Measurements from ENCODE around the gene LMF1. TPM values are rescaled to one million over a fixed set of nuclear protein-coding genes. Genes with fewer than 3 reads are reported as not detected.

LMF1 gene
- 15.6 and 16.2 TPM in 2 replicates for total RNA-seq (2014; rRNA removed; shearing (Covaris generic))
- polyA plus RNA-seq (2014; cell fraction: nucleus; rRNA removed), result 21.2 and 32.6 TPM in 2 replicates

- DNase-seq (ENCODE audit: extremely low read depth, low read depth), result peak; percentile 91
Measured at GRCh38 chr16:970766-971581, at the start of gene LMF1. Gene LMF1 (minus strand): TSS chr16:970984. CDS start chr16:970980, 4 bp downstream.

- DNase-seq (ENCODE audit: extremely low read depth, low read depth), result no peak
Measured at GRCh38 chr16:1020091-1020399, 49.3 kb upstream of the LMF1 start.

DNA sequence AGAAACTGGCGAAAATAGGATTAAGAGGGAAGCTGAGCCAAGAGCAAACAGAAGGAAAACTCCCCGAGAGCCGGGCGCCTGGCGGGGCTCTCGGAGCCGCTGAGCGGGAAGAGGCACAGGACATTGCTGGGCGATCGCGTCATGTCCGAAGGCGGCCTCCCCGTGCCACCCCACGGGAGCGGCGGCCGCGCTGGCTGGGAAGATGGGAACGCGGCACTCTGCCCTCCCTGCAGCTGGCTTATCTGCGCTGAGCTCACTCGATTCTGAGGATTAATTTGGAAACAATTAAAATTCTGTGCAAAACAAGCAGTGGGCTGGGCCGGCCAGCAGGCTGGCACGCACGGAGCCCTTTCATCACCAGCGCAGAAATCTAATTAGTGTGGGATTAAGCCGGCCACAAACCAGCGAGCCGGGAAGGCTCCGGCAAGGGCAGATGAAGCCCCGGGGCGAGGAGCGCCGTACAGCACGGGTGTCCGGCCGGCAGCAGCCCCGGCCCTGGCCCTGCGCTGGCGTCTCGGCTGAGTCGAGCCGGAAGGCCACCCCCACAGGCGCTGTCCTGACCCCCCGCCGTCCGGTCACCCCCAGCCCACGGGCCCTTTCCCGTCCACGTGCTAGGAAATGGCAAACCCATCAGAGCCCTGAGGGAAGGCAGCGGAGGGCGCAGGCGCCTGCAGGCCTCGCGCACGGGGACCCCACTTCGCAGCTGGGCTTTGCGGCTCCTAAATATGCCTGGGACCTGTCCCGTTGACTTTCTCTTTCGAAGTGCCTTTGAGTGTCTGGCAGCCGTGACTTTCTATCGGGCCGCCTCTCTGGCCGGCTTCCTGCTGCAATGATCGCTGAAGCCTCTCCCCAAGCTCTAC is 48.7 kb upstream of the LMF1 start:
- DNase-seq (ENCODE audit: extremely low read depth, low read depth), result no peak

GRCh38 chr16:1018447-1019198 is 47.8 kb upstream of the LMF1 start:
- no peak for DNase-seq (ENCODE audit: extremely low read depth, low read depth)

- no peak for DNase-seq (ENCODE audit: extremely low read depth, low read depth)
Measured at GRCh38 chr16:1014771-1015495, 44.1 kb upstream of the LMF1 start.

DNA sequence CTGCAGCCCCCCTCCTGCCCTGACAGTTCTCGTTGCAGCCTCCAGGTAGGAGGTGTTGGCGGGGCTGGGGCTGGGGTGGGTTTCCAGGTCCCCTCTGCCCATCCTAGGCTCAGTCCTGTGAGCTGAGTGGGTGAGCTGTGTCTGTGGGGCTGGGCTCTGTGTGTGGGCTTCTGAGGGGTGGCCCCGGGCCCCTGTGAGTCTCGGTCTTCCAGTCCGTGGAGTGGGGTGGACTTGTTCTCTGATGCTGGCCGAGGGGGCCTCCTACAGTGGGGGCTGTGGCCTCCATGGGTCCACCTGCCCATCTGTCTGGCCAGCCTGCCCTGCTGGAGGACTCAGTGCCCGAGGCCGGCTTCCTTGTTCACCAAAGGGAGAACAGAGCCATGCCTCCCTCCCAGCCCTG is 43.4 kb upstream of the LMF1 start:
- DNase-seq (ENCODE audit: extremely low read depth, low read depth), result no peak

DNA sequence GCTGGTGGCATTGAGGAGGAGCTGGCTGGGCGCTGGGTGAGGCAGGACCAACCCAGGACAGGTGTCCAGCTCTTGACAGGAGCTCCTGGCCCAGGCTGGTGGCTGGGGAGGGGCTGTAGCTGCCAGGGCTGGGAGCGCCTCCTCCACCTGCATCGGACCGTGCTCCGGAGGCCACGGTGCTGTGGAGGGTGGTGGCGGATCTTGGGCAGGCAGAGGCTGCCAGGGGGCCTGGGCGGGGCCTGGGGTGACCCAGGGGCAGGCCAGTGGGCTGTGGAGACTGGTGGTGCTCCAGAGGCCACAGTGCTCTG is 42.8 kb upstream of the LMF1 start:
- DNase-seq (ENCODE audit: extremely low read depth, low read depth), result no peak

GRCh38 chr16:1012722-1013592 is 42.2 kb upstream of the LMF1 start:
- no peak for DNase-seq (ENCODE audit: extremely low read depth, low read depth)

GRCh38 chr16:1012135-1012534 is 41.4 kb upstream of the LMF1 start:
- no peak for DNase-seq (ENCODE audit: extremely low read depth, low read depth)

DNA sequence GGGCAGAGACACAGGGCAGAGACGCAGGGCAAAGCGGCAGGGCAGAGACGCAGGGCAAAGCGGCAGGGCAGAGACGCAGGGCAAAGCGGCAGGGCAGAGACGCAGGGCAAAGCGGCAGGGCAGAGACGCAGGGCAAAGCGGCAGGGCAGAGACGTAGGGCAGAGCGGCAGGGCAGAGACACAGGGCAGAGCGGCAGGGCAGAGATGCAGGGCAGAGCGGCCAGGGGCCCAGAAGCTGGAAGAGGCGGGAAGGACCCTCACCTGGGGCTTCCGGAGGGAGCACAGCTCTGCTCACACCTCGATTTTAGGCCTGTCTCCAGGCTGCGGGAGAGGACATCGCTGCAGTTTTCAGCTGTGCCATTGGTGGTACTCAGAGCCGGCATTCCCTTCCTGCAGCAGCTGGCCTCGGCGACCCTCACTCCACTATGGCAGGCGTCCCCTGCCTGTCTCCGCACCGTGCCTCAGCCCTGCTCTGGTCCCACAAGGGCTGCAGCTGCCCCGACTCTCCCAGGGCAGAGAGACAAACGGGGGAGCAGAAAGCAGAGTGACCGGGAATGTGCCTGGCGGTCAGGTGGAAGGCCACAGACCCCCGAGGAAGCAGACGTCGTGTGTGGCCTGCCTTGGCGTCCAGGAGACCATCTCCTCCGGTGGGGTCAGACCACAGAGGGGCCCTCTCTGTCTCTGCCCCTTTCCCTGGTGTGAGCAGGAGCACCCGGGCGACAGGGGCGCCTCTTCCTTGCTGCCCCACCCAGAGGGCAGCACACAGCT is 40.7 kb upstream of the LMF1 start:
- DNase-seq (ENCODE audit: extremely low read depth, low read depth), result no peak

DNA sequence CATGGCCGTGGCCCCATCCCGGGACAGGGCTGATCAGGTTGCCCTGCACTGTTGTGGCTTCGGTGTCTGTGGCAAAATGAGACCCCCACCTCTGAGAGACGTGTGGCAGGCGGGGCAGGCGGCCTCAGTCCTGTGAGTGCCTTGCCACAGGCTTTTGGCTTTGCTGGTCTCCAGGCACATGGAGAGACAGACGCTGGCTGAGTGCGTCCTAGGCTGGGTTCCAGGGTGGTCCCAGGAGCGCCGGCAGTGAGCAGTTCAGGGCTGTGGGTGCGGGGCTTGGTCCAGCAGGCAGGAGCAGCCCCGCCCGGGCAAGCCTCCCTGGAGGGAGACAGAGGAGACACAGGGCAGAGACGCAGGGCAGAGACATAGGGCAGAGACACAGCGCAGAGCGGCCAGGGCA is 40.0 kb upstream of the LMF1 start:
- no peak for DNase-seq (ENCODE audit: extremely low read depth, low read depth)

DNA sequence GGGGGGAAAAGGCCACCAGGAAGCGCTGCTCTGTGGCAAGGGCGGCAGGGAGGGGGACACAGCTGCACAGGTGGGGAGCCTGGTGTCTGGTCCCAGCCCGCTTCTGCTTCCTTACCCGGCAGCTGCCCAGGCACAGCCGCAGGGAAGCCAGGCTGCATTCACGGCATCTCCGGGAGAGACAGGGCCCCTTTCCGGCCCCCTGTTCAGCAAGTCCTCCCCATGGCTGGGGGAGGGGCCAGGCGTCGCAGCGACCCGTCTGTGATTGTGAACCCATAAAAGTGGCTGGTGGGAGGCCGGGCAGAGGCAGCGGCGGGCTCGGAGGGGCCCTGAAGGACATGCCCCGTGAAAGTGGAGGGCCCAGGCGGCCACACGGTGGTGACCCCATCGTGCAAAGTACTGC is 39.5 kb upstream of the LMF1 start:
- DNase-seq (ENCODE audit: extremely low read depth, low read depth), result no peak

- DNase-seq (ENCODE audit: extremely low read depth, low read depth), result no peak
Measured at GRCh38 chr16:1009358-1010150, 38.8 kb upstream of the LMF1 start.

DNA sequence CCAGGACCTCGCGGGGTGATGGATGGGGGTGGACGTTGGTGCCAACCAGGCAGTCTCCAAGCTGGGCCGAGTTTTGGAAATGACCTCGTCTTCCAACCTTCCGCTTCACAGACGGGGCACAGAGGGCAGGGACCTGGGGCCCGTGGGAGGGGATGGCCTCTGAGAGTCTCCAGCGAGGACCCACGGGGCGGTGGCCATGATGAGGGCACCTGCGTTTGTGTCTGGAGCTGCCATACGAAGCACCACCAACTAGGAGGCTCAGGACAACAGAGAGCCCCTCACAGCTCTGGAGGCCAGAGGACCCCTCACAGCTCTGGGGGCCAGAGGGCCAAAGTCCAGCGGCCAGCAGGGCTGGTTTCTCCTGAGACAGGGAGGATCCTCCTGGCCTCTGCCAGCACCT is 37.3 kb upstream of the LMF1 start:
- DNase-seq (ENCODE audit: extremely low read depth, low read depth), result no peak

GRCh38 chr16:1007284-1007850 is 36.6 kb upstream of the LMF1 start:
- no peak for DNase-seq (ENCODE audit: extremely low read depth, low read depth)

DNA sequence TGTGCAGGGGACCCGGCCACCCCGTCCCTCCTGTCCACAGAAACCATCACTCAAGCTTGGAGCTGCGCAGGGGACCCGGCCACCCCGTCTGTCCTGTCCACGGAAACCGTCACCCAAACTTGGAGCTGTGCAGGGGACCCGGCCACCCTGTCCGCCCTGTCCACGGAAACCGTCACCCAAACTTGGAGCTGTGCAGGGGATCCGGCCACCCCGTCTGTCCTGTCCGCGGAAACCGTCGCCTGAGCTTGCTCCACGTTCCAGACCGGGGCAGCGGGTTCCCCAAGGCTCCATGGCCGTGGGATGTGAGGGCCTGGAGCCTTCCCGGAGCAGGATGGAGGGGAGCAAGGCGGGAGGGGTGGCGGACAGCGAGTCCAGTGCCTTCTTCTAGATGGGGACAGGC is 36.0 kb upstream of the LMF1 start:
- no peak for DNase-seq (ENCODE audit: extremely low read depth, low read depth)

GRCh38 chr16:1005286-1005685 is 34.5 kb upstream of the LMF1 start:
- DNase-seq (ENCODE audit: extremely low read depth, low read depth), result no peak
